Ovary (tissue), 3 donors: ENCODE measurements around the gene DEPDC4.

Source experiments
- CTCF ChIP-seq, 3 donors: fragments of 450-650 bp in 2 of 3; fragments of 200-600 bp in 1 of 3; IDR thresholded peaks; one replicate each; pipeline versions ENCODE4 v1.5.1 to v1.8.0; 2016 to 2022; ENCODE audit warnings: antibody characterized with exemption in 3 of 3, mild to moderate bottlenecking in 1 of 3
- EP300 ChIP-seq: sonication (generic); formaldehyde crosslinking; IDR thresholded peaks from one replicate; pipeline ENCODE4 v1.6.1; 2017; ENCODE audit warnings: antibody characterized with exemption
- donor health status: DM: no; HTN: no; CAD: no.

DNA sequence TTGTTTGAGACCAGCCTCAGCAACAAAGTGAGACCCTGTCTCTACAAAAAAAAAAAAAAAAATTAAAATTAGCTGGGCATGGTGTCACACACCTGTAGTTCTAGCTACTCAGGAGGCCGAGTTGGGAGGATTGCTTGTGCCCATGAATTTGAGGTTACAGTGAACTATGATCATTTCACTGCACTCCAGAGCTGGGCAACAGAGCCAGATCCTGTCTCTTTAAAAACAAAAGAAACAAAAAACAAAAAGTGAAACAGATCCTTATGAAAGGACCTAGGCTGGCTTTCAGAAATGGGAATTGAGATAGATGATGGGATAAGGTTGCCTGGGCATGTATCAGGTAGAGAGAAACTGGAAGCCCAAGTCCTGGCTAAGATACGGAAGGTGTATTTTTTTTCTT is 52.4 kb downstream of the DEPDC4 start:
- TF ChIP-seq CTCF (IDR thresholded peaks at IDR 0.05) (no peak), EP300 (no peak)
